Left kidney (tissue), 1 donor: ENCODE results near the gene DPEP2NB. TPM values are rescaled to one million over a fixed set of nuclear protein-coding genes. Genes with fewer than 3 reads are reported as not detected.

ENCODE experiments used
- polyA plus RNA-seq: library from polyadenylated mRNA; unstranded; fragments of 120-200 nt; gene quantifications from one replicate; pipeline ENCODE4 v1.2.1, GENCODE V29; 2013; ENCODE audit not compliant: insufficient read length

DPEP2NB gene
- polyA plus RNA-seq, 1 donor = not detected

Other genes with a start within 250 kb of the DPEP2NB start
- 29.3 TPM for gene RANBP10, start 209.4 kb downstream of the DPEP2NB start, polyA plus RNA-seq
- gene TSNAXIP1, start 209.0 kb downstream of the DPEP2NB start, polyA plus RNA-seq = 7.8 TPM
- gene THAP11, start 173.6 kb downstream of the DPEP2NB start, polyA plus RNA-seq = 26.1 TPM
- gene NUTF2, start 169.0 kb downstream of the DPEP2NB start, polyA plus RNA-seq = 128 TPM
- 51.7 TPM for gene CENPT, start 168.2 kb downstream of the DPEP2NB start, polyA plus RNA-seq
- gene EDC4, start 142.9 kb downstream of the DPEP2NB start, polyA plus RNA-seq = 92.2 TPM
- not detected for gene NRN1L, start 131.0 kb downstream of the DPEP2NB start, polyA plus RNA-seq
- gene PSKH1, start 122.7 kb downstream of the DPEP2NB start, polyA plus RNA-seq = 33.7 TPM
- gene CTRL, start 84.0 kb downstream of the DPEP2NB start, polyA plus RNA-seq = 8.0 TPM
- gene PSMB10, start 79.1 kb downstream of the DPEP2NB start, polyA plus RNA-seq = 17.3 TPM
- 21.9 TPM for gene LCAT, start 71.8 kb downstream of the DPEP2NB start, polyA plus RNA-seq
- 39.1 TPM for gene SLC12A4, start 47.3 kb downstream of the DPEP2NB start, polyA plus RNA-seq
- 0.08 TPM for gene DPEP3, start 35.4 kb downstream of the DPEP2NB start, polyA plus RNA-seq
- gene DPEP2, start 16.4 kb downstream of the DPEP2NB start, polyA plus RNA-seq = 1.2 TPM
- 8.8 TPM for gene DDX28, start 7.3 kb upstream of the DPEP2NB start, polyA plus RNA-seq
- gene DUS2, start 7.4 kb upstream of the DPEP2NB start, polyA plus RNA-seq = 15.7 TPM
- gene NFATC3, start 69.5 kb upstream of the DPEP2NB start, polyA plus RNA-seq = 38.0 TPM
- 33.5 TPM for gene ESRP2, start 220.2 kb upstream of the DPEP2NB start, polyA plus RNA-seq
- gene PLA2G15, start 229.5 kb upstream of the DPEP2NB start, polyA plus RNA-seq = 22.9 TPM
- 18.1 TPM for gene SLC7A6, start 248.6 kb upstream of the DPEP2NB start, polyA plus RNA-seq